ENCODE results near the gene UCK2.

UCK2 gene

GRCh38 chr1:165862448-165862847 lies 35.0 kb downstream of the UCK2 start:
- H3K4me1 ChIP-seq (ENCODE audit: control insufficient read depth, low read length): no peaks in the 10 kb centered on the region
- no peaks in the 10 kb centered on the region for H3K9me2 ChIP-seq (replicated peaks; ENCODE audit: control insufficient read depth, low read length)
- no peaks in the 10 kb centered on the region for H3K9me3 ChIP-seq (ENCODE audit: control insufficient read depth, insufficient read depth, low read length)
- peaks cover 92% of the 10 kb centered on the region for H3K79me2 ChIP-seq (ENCODE audit: control insufficient read depth, low read length)
- H3K36me3 ChIP-seq (ENCODE audit: control insufficient read depth, low read length): no peaks in the 10 kb centered on the region
- H3F3A ChIP-seq (ENCODE audit: control insufficient read depth, insufficient read depth): no peaks in the 10 kb centered on the region
- H3K4me2 ChIP-seq (ENCODE audit: low read length): no peak overlapping the region
- TF ChIP-seq EZH2phosphoT487 (IDR thresholded peaks at IDR 0.05; ENCODE audit: borderline replicate concordance, low read length) (no peak), CTCF (IDR thresholded peaks at IDR 0.05; ENCODE audit: low read depth, low read length, poor library complexity, severe bottlenecking) (no peak)
- H3K27ac ChIP-seq (ENCODE audit: low read depth, low read length): no peak overlapping the region
- H3K4me3 ChIP-seq (ENCODE audit: low read length): no peak overlapping the region
- H4K20me1 ChIP-seq (ENCODE audit: control insufficient read depth, insufficient read depth, low read depth, low read length): peaks cover 25% of the 10 kb centered on the region; the same call in 1 of the 2 replicates
- no peaks in the 10 kb centered on the region for H3K27me3 ChIP-seq (ENCODE audit: control insufficient read depth, low read length)

GRCh38 chr1:165863346-165863745 lies 35.9 kb downstream of the UCK2 start:
- no peaks in the 10 kb centered on the region for H3K27me3 ChIP-seq (ENCODE audit: control insufficient read depth, low read length)
- H3K4me1 ChIP-seq (ENCODE audit: control insufficient read depth, low read length): no peaks in the 10 kb centered on the region
- H3K79me2 ChIP-seq (ENCODE audit: control insufficient read depth, low read length): peaks cover 92% of the 10 kb centered on the region
- no peaks in the 10 kb centered on the region for H3K9me2 ChIP-seq (replicated peaks; ENCODE audit: control insufficient read depth, low read length)
- no peak overlapping the region for H3K4me2 ChIP-seq (ENCODE audit: low read length)
- H3K9me3 ChIP-seq (ENCODE audit: control insufficient read depth, insufficient read depth, low read length): no peaks in the 10 kb centered on the region
- no peaks in the 10 kb centered on the region for H3K36me3 ChIP-seq (ENCODE audit: control insufficient read depth, low read length)
- no peaks in the 10 kb centered on the region for H3F3A ChIP-seq (ENCODE audit: control insufficient read depth, insufficient read depth)
- no peak overlapping the region for H3K4me3 ChIP-seq (ENCODE audit: low read length)
- TF ChIP-seq EZH2phosphoT487 (IDR thresholded peaks at IDR 0.05; ENCODE audit: borderline replicate concordance, low read length): no peak
- TF ChIP-seq CTCF (IDR thresholded peaks at IDR 0.05; ENCODE audit: low read depth, low read length, poor library complexity, severe bottlenecking): no peak
- no peak overlapping the region for H3K27ac ChIP-seq (ENCODE audit: low read depth, low read length)
- H4K20me1 ChIP-seq (ENCODE audit: control insufficient read depth, insufficient read depth, low read depth, low read length): peaks cover 22% of the 10 kb centered on the region; the same call in 1 of the 2 replicates

- H4K20me1 ChIP-seq (ENCODE audit: control insufficient read depth, insufficient read depth, low read depth, low read length): peaks cover 18% of the 10 kb centered on the region
- 0 out of 2 replicates have a peak, but pooled peaks cover 6% of the 10 kb centered on the region for H3F3A ChIP-seq (ENCODE audit: control insufficient read depth, insufficient read depth)
- H3K27me3 ChIP-seq (ENCODE audit: control insufficient read depth, low read length): no peaks in the 10 kb centered on the region
- TF ChIP-seq EZH2phosphoT487 (IDR thresholded peaks at IDR 0.05; ENCODE audit: borderline replicate concordance, low read length): no peak
- no peak for TF ChIP-seq CTCF (IDR thresholded peaks at IDR 0.05; ENCODE audit: low read depth, low read length, poor library complexity, severe bottlenecking)
- H3K9me2 ChIP-seq (replicated peaks; ENCODE audit: control insufficient read depth, low read length): no peaks in the 10 kb centered on the region
- no peak overlapping the region for H3K4me3 ChIP-seq (ENCODE audit: low read length)
- no peak overlapping the region for H3K4me2 ChIP-seq (ENCODE audit: low read length)
- H3K4me1 ChIP-seq (ENCODE audit: control insufficient read depth, low read length): peaks cover 4% of the 10 kb centered on the region
- H3K27ac ChIP-seq (ENCODE audit: low read depth, low read length): no peak overlapping the region
- no peaks in the 10 kb centered on the region for H3K36me3 ChIP-seq (ENCODE audit: control insufficient read depth, low read length)
- H3K79me2 ChIP-seq (ENCODE audit: control insufficient read depth, low read length): peaks cover 88% of the 10 kb centered on the region
- H3K9me3 ChIP-seq (ENCODE audit: control insufficient read depth, insufficient read depth, low read length): no peaks in the 10 kb centered on the region
Measured at GRCh38 chr1:165865633-165866340, 38.4 kb downstream of the UCK2 start.
